Measurements from ENCODE around the gene PCP2. TPM values are rescaled to one million over a fixed set of nuclear protein-coding genes. Genes with fewer than 3 reads are reported as not detected.

The PCP2 gene
- total and polyA plus RNA-seq, 2 of the 13 experiments (the other 11 are each of a cell fraction or from before 2014, with no cell fraction given) = 0.62 TPM; not detected in 1

GRCh38 chr19:7596211-7596937 is 37.1 kb downstream of the PCP2 start (continued):
- TF ChIP-seq ZNF598 (CRISPR knock-in tag; IDR thresholded peaks at IDR 0.05; ENCODE audit: borderline replicate concordance) = no peak
- TF ChIP-seq NR1H2 (CRISPR knock-in tag; IDR thresholded peaks at IDR 0.05; ENCODE audit: borderline replicate concordance, low read depth) = no peak
- TF ChIP-seq ZBTB43 (CRISPR knock-in tag; conservative IDR thresholded peaks at IDR 0.05) = no peak
- TF ChIP-seq SP5 (CRISPR knock-in tag; IDR thresholded peaks at IDR 0.05; ENCODE audit: borderline replicate concordance, low read depth) = no peak
- TF ChIP-seq ATRX (CRISPR knock-in tag; IDR thresholded peaks at IDR 0.05; ENCODE audit: borderline replicate concordance) = no peak
- 0 out of 2 replicates have a peak, but pooled peaks have one; percentile 30 for TF ChIP-seq WIZ (CRISPR knock-in tag; IDR thresholded peaks at IDR 0.05)
- TF ChIP-seq MYNN (CRISPR knock-in tag; IDR thresholded peaks at IDR 0.05; ENCODE audit: low read depth) = no peak
- TF ChIP-seq HIVEP1 (CRISPR knock-in tag; IDR thresholded peaks at IDR 0.05) = peak; percentile 76
- peak; percentile 34; the same call in 1 of the 2 replicates for TF ChIP-seq ZFP91 (CRISPR knock-in tag; IDR thresholded peaks at IDR 0.05; ENCODE audit: borderline replicate concordance)
- TF ChIP-seq CREM (IDR thresholded peaks at IDR 0.05) = no peak
- no peak for TF ChIP-seq CREM (CRISPR knock-in tag; IDR thresholded peaks at IDR 0.05)
- TF ChIP-seq TBX2 (CRISPR knock-in tag; IDR thresholded peaks at IDR 0.05; ENCODE audit: borderline replicate concordance) = no peak
- TF ChIP-seq GLMP (CRISPR knock-in tag; IDR thresholded peaks at IDR 0.05; ENCODE audit: borderline replicate concordance) = no peak
- no peak for TF ChIP-seq ZNF672 (CRISPR knock-in tag; IDR thresholded peaks at IDR 0.05)
- TF ChIP-seq NR2F2 (IDR thresholded peaks at IDR 0.05; ENCODE audit: borderline replicate concordance, low read depth) = no peak
- TF ChIP-seq TCF7 (IDR thresholded peaks at IDR 0.05; ENCODE audit: low read depth) = no peak
- TF ChIP-seq ZNF740 (CRISPR knock-in tag; IDR thresholded peaks at IDR 0.05) = no peak
- no peak for TF ChIP-seq ASH2L (IDR thresholded peaks at IDR 0.05; ENCODE audit: insufficient read length, low read depth, low read length)
- TF ChIP-seq ZNF160 (CRISPR knock-in tag; IDR thresholded peaks at IDR 0.05) = no peak
- no peak; the same call in 1 of the 2 replicates for TF ChIP-seq PHF8 (CRISPR knock-in tag; IDR thresholded peaks at IDR 0.05)
- TF ChIP-seq ZNF878 (CRISPR knock-in tag; IDR thresholded peaks at IDR 0.05) = no peak
- no peak for TF ChIP-seq ZNF644 (CRISPR knock-in tag; IDR thresholded peaks at IDR 0.05; ENCODE audit: low read depth)
- no peak for TF ChIP-seq ZNF138 (CRISPR knock-in tag; IDR thresholded peaks at IDR 0.05; ENCODE audit: low read depth)
- TF ChIP-seq ZBTB34 (CRISPR knock-in tag; IDR thresholded peaks at IDR 0.05) = no peak
- TF ChIP-seq ATF7 (IDR thresholded peaks at IDR 0.05) = no peak
- TF ChIP-seq ATF7 (CRISPR knock-in tag; IDR thresholded peaks at IDR 0.05) = no peak
